Type B pancreatic cell (in vitro differentiated cells): Measurements from ENCODE around the gene ASB10. TPM values are rescaled to one million over a fixed set of nuclear protein-coding genes. Genes with fewer than 3 reads are reported as not detected.

Experiments used
- DNase-seq: peaks from one replicate; pipeline ENCODE4 v3.0.0; 2021; ENCODE audit warnings: mixed read lengths; ENCODE audit not compliant: unreplicated experiment; ENCODE audit errors: extremely low spot score
- H3K27ac Mint-ChIP-seq: 2 replicates; pipeline ENCODE4 v1.8.0; 2021; ENCODE audit warnings: mild to moderate bottlenecking, mixed read lengths
- H3K27me3 Mint-ChIP-seq: 2 replicates; pipeline ENCODE4 v1.8.0; 2021; ENCODE audit warnings: mixed read lengths
- H3K36me3 Mint-ChIP-seq: 2 replicates; pipeline ENCODE4 v1.8.0; 2021; ENCODE audit warnings: mixed read lengths
- H3K4me1 Mint-ChIP-seq: one replicate; pipeline ENCODE4 v1.8.0; 2021; ENCODE audit warnings: mixed read lengths; ENCODE audit not compliant: unreplicated experiment
- H3K4me3 Mint-ChIP-seq: 2 replicates; pipeline ENCODE4 v1.8.0; 2021; ENCODE audit warnings: mild to moderate bottlenecking, mixed read lengths
- H3K9me3 Mint-ChIP-seq: 2 replicates; pipeline ENCODE4 v1.8.0; 2021; ENCODE audit warnings: mixed read lengths
- CTCF ChIP-seq: fragments of 200-600 bp; sonication (generic); conservative IDR thresholded peaks from 2 replicates; pipeline ENCODE4 v1.5.0; 2021; ENCODE audit warnings: antibody characterized with exemption, mild to moderate bottlenecking
- total RNA-seq: library from RNA; stranded (reverse); gene quantifications from 2 replicates; pipeline ENCODE4 v1.2.1, GENCODE V29; 2021; ENCODE audit warnings: low replicate concordance

The ASB10 gene
- total RNA-seq, 1 donor from 2014 or later = not detected

- peaks cover 41% of the 10 kb centered on the region for H3K27me3 Mint-ChIP-seq
- no peak for DNase-seq
- no peak overlapping the region for H3K4me3 Mint-ChIP-seq
- H3K9me3 Mint-ChIP-seq = no peaks in the 10 kb centered on the region
- H3K4me1 Mint-ChIP-seq = no peaks in the 10 kb centered on the region
- no peaks in the 10 kb centered on the region for H3K36me3 Mint-ChIP-seq
- H3K27ac Mint-ChIP-seq = no peak overlapping the region
- TF ChIP-seq CTCF = no peak
Measured at GRCh38 chr7:151207804-151208203, 20.8 kb upstream of the ASB10 start.

- TF ChIP-seq CTCF = no peak
- Mint-ChIP-seq H3K27me3 (peaks cover 43% of the 10 kb centered on the region), H3K36me3 (no peaks in the 10 kb centered on the region), H3K4me3 (no peak overlapping the region), H3K27ac (no peak overlapping the region), H3K9me3 (no peaks in the 10 kb centered on the region), H3K4me1 (no peaks in the 10 kb centered on the region)
- no peak for DNase-seq
Measured at GRCh38 chr7:151207315-151207714, 20.3 kb upstream of the ASB10 start.

GRCh38 chr7:151206914-151207313, 19.9 kb upstream of the ASB10 start:
- no peak overlapping the region for H3K27ac Mint-ChIP-seq
- no peaks in the 10 kb centered on the region for H3K4me1 Mint-ChIP-seq
- H3K36me3 Mint-ChIP-seq = no peaks in the 10 kb centered on the region
- no peak for TF ChIP-seq CTCF
- no peak for DNase-seq
- H3K27me3 Mint-ChIP-seq = peaks cover 47% of the 10 kb centered on the region
- no peaks in the 10 kb centered on the region for H3K9me3 Mint-ChIP-seq
- no peak overlapping the region for H3K4me3 Mint-ChIP-seq

GRCh38 chr7:151205730-151206129, 18.7 kb upstream of the ASB10 start:
- Mint-ChIP-seq H3K27me3 (peaks cover 53% of the 10 kb centered on the region), H3K4me3 (no peak overlapping the region), H3K27ac (no peak overlapping the region), H3K36me3 (no peaks in the 10 kb centered on the region), H3K9me3 (no peaks in the 10 kb centered on the region), H3K4me1 (no peaks in the 10 kb centered on the region)
- no peak for TF ChIP-seq CTCF
- no peak for DNase-seq

- DNase-seq = no peak
- no peak overlapping the region for H3K4me3 Mint-ChIP-seq
- no peaks in the 10 kb centered on the region for H3K36me3 Mint-ChIP-seq
- no peak overlapping the region for H3K27ac Mint-ChIP-seq
- H3K9me3 Mint-ChIP-seq = no peaks in the 10 kb centered on the region
- no peak for TF ChIP-seq CTCF
- H3K27me3 Mint-ChIP-seq = peaks cover 51% of the 10 kb centered on the region
- no peaks in the 10 kb centered on the region for H3K4me1 Mint-ChIP-seq
Measured at GRCh38 chr7:151204383-151205032, 17.5 kb upstream of the ASB10 start.

GRCh38 chr7:151202836-151203235, 15.8 kb upstream of the ASB10 start:
- Mint-ChIP-seq H3K4me1 (no peaks in the 10 kb centered on the region), H3K36me3 (no peaks in the 10 kb centered on the region), H3K4me3 (no peak overlapping the region), H3K27ac (no peak overlapping the region), H3K9me3 (no peaks in the 10 kb centered on the region), H3K27me3 (peaks cover 47% of the 10 kb centered on the region)
- no peak for TF ChIP-seq CTCF
- no peak for DNase-seq
